Adrenal gland (tissue), 12 donors: ENCODE measurements around the gene SPAG6. TPM values are rescaled to one million over a fixed set of nuclear protein-coding genes. Genes with fewer than 3 reads are reported as not detected.
A peak's percentile ranks its signal among the peaks of the same experiment; 100 is the strongest.

Experiments
- DNase-seq, 7 donors: peaks; one replicate each; pipeline ENCODE4 v3.0.0-alpha.2; 2019 to 2020
- H3K27ac ChIP-seq, 5 donors: fragments of 200-600 bp; sonication (generic) in 4 of 5; 1 replicate in 3 of 5; 2 replicates in 2 of 5; pipeline versions ENCODE4 v1.5.1 to v1.8.0; 2016 to 2020; ENCODE audit warnings: mild to moderate bottlenecking in 1 of 5
- H3K27me3 ChIP-seq: fragments of 200-600 bp; 2 replicates; pipeline ENCODE4 v1.8.0; 2021
- H3K36me3 ChIP-seq, 2 donors: fragments of 200-600 bp; replicated peaks in 1 of 2; 1 replicate in 1 of 2; 2 replicates in 1 of 2; pipeline versions ENCODE4 v1.5.1 to v1.8.0; 2018 to 2022
- H3K4me1 ChIP-seq, 2 donors: fragments of 200-600 bp; replicated peaks in 1 of 2; 1 replicate in 1 of 2; 2 replicates in 1 of 2; pipeline versions ENCODE4 v1.5.1 to v1.8.0; 2018 to 2021
- H3K4me3 ChIP-seq, 4 donors: fragments of 200-600 bp; sonication (generic) in 3 of 4; one replicate each; pipeline ENCODE4 v1.5.1; 2016 to 2018
- H3K9me3 ChIP-seq, 3 donors: fragments of 200-600 bp; sonication (generic) in 1 of 3; replicated peaks in 1 of 3; 1 replicate in 2 of 3; 2 replicates in 1 of 3; pipeline versions ENCODE4 v1.5.1 to v1.8.0; 2016 to 2021
- POLR2A ChIP-seq, 2 donors: fragments of 450-650 bp; IDR thresholded peaks; one replicate each; pipeline ENCODE4 v1.6.1; 2017; ENCODE audit warnings: antibody characterized with exemption in 2 of 2, mild to moderate bottlenecking in 2 of 2, moderate library complexity in 1 of 2
- WGBS, 4 donors: extraction: QIAGEN DNeasy Blood & Tissue Kit in 2 of 4; methylation state at CpG; one replicate each; pipeline versions ENCODE4 v1.1.5 to v1.1.7; 2013 to 2017; 5-methylcytosine and 5-hydroxymethylcytosine counted together
- intact Hi-C, 2 donors: fragments of 100-400 bp; cut with DNase I; formaldehyde crosslinking; loops; one replicate each; pipeline versions ENCODE4 v1.14.1 to v1.15.0; 2022 to 2023
- polyA plus RNA-seq, 3 donors: library from polyadenylated mRNA; stranded (reverse); fragments of 200-250 nt in 2 of 3; fragments of 350-450 nt in 1 of 3; fragmentation: Illumina TruSeq in 1 of 3; extraction: RNeasy Lipid Tissue Mini Kit (QIAGEN cat#74804) in 1 of 3; gene quantifications; one replicate each; pipeline ENCODE4 v1.2.3, GENCODE V29; 2013 to 2014
- total RNA-seq, 9 donors: library from RNA; depleted of rRNA in 4 of 9; stranded (reverse); fragments of >200 nt in 4 of 9; fragments of 120-200 nt in 1 of 9; fragmentation: NEBNext Ultra II Directional in 1 of 9; extraction: Animal tissue kit (Norgen Biotek cat#: 25700) in 1 of 9; gene quantifications; one replicate each; pipeline versions ENCODE4 v1.1.0 to v1.2.4, GENCODE V29; 2013 to 2023
- TF ChIP-seq, protein P1 (sequence below), 6 experiments: fragments of 450-650 bp in 4 of 6; fragments of 200-600 bp in 2 of 6; sonication (generic) in 1 of 6; IDR thresholded peaks; 1 replicate in 5 of 6; 2 replicates in 1 of 6; pipeline versions ENCODE4 v1.5.1 to v1.8.0; 2016 to 2021; ENCODE audit warnings: antibody characterized with exemption in 6 of 6, mild to moderate bottlenecking in 2 of 6, moderate library complexity in 1 of 6
- donor health status: healthy with polysubstance abuse.
- donor health status: Bipolar disorder and iron deficiency.
- donor health status: DM: yes; HTN: yes; CAD: no.
- donor health status: DM: no; HTN: no; CAD: no.
- donor health status: DM: no; HTN: no; CAD: no.
- donor health status: DM: yes; HTN: yes; CAD: no.

Gene SPAG6
- total and polyA plus RNA-seq, 12 donors: 0.07 to 0.46 (median 0.11) TPM; not detected in 9

DNA sequence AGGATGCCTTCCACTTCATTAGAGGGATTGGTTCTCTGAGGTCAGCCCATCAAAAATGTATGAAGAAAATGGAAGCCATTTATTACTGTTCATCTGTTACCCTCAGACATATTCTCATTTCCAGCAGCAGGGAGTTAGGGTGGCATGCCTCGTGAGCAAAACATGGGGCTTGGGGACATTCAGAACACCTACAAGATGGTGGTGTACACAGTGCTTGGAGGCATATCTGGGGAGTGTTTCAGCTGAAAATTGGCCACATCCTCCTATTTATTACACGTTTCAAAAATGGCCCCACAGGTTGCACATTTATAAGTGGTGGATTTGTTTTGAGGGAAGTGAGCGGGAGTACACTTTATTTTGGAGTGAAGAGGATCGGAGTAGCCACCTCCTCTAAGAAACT lies 93.4 kb downstream of the SPAG6 start:
- Histone ChIP-seq H3K9me3 (no peaks in the 10 kb centered on the region), H3K4me1 (peaks cover 11 to 13% of the 10 kb centered on the region in 2 donors), H3K4me3 (peak overlapping the region in 1 of 4 donors; percentile 79), H3K36me3 (no peaks in the 10 kb centered on the region), H3K27me3 (peaks cover 5% of the 10 kb centered on the region), H3K27ac (peak overlapping the region in 1 of 5 donors; percentile 98)
- no peak for DNase-seq
- WGBS, 4 donors: 73 to 78% (median 76%) methylated on average over 4 of the region's 4 CpGs
- no peak for TF ChIP-seq POLR2A (IDR thresholded peaks at IDR 0.05)
- TF ChIP-seq, protein P1, sequence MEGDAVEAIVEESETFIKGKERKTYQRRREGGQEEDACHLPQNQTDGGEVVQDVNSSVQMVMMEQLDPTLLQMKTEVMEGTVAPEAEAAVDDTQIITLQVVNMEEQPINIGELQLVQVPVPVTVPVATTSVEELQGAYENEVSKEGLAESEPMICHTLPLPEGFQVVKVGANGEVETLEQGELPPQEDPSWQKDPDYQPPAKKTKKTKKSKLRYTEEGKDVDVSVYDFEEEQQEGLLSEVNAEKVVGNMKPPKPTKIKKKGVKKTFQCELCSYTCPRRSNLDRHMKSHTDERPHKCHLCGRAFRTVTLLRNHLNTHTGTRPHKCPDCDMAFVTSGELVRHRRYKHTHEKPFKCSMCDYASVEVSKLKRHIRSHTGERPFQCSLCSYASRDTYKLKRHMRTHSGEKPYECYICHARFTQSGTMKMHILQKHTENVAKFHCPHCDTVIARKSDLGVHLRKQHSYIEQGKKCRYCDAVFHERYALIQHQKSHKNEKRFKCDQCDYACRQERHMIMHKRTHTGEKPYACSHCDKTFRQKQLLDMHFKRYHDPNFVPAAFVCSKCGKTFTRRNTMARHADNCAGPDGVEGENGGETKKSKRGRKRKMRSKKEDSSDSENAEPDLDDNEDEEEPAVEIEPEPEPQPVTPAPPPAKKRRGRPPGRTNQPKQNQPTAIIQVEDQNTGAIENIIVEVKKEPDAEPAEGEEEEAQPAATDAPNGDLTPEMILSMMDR (IDR thresholded peaks at IDR 0.05): no peak
- intact Hi-C loops: loop anchor here in 1 of 2 donors (10.0 kb wide), 3 partner anchors 434 to 626 kb away; partner anchors contain the start of gene DNAJC1

- Histone ChIP-seq H3K4me1 (peaks cover 7 to 13% of the 10 kb centered on the region in 2 donors), H3K27ac (no peak overlapping the region), H3K9me3 (no peaks in the 10 kb centered on the region), H3K36me3 (no peaks in the 10 kb centered on the region), H3K4me3 (no peak overlapping the region), H3K27me3 (peaks cover 9% of the 10 kb centered on the region)
- no peak for DNase-seq
- intact Hi-C loops: no loop called here
- no peak for TF ChIP-seq POLR2A (IDR thresholded peaks at IDR 0.05)
- TF ChIP-seq, protein P1 (IDR thresholded peaks at IDR 0.05): no peak
These were observed 96.8 kb downstream of the SPAG6 start for GRCh38 chr10:22442063-22442462.

DNA sequence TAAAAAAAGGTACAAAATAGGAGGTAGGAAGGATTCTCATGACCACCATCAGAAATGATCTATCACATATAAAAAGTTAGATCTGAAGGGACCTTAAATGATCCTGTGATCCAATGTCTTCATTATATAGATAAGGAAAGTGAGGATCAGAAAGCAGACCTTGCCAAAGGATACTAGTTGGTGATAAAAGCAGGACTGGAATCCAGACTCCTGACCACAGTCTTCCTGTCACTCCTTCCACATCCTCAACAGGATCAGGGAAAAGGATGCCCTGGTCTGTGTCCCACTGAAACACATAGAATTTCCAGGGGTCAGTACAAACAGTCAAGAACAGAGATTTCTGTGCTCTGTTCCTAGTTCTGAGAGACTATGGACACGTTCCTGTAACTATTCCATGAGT lies 97.2 kb downstream of the SPAG6 start:
- Histone ChIP-seq H3K4me3 (no peak overlapping the region), H3K4me1 (peaks cover 7 to 13% of the 10 kb centered on the region in 2 donors), H3K9me3 (no peaks in the 10 kb centered on the region), H3K27me3 (peaks cover 9% of the 10 kb centered on the region), H3K27ac (no peak overlapping the region), H3K36me3 (no peaks in the 10 kb centered on the region)
- TF ChIP-seq, protein P1 (IDR thresholded peaks at IDR 0.05): no peak
- TF ChIP-seq POLR2A (IDR thresholded peaks at IDR 0.05): no peak
- WGBS, 4 donors: 65 to 79% (median 71%) methylated on average over 1 of the region's 1 CpG
- intact Hi-C loops: no loop called here
- no peak for DNase-seq

GRCh38 chr10:22443175-22443901 lies 98.0 kb downstream of the SPAG6 start:
- Histone ChIP-seq H3K36me3 (no peaks in the 10 kb centered on the region), H3K27ac (no peak overlapping the region), H3K27me3 (peaks cover 17% of the 10 kb centered on the region), H3K9me3 (no peaks in the 10 kb centered on the region), H3K4me1 (peaks cover 0 to 8% of the 10 kb centered on the region in 2 donors), H3K4me3 (no peak overlapping the region)
- TF ChIP-seq, protein P1 (IDR thresholded peaks at IDR 0.05): no peak
- TF ChIP-seq POLR2A (IDR thresholded peaks at IDR 0.05): no peak
- DNase-seq: no peak
- intact Hi-C loops: no loop called here
- 66 to 73% (median 67%) methylated on average over 6 of the region's 6 CpGs for WGBS, 4 donors
